ENCODE results near the gene SUSD1.

DNA sequence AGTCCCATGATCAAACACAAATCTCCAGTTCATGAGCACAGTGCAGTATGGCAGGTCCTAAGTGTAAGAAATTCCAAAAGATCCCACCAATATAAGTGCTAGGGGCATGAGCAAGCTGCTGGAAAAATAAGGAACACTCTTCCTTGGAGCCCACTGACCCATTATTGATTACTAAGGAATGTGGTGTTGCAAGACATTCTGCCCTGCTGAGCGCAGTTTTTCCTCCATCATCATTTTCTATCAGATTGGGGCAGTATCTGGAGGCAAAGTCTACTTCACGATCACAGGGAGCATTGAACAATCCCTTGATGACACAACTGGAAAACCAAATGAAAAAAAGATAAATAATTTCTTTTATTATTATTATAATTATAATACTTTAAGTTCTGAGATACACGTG lies 149.2 kb downstream of the SUSD1 start:
- TF ChIP-seq EGR1 (IDR thresholded peaks at IDR 0.05) (no peak), TAF1 (IDR thresholded peaks at IDR 0.05; ENCODE audit: low read depth) (no peak), CREB1 (IDR thresholded peaks at IDR 0.05; ENCODE audit: low read depth) (no peak), TCF12 (IDR thresholded peaks at IDR 0.05; ENCODE audit: low read depth) (no peak), FOXM1 (IDR thresholded peaks at IDR 0.05; ENCODE audit: borderline replicate concordance, low read depth) (no peak), RAD21 (IDR thresholded peaks at IDR 0.05; ENCODE audit: low read depth) (no peak), EP300 (IDR thresholded peaks at IDR 0.05; ENCODE audit: borderline replicate concordance) (no peak), TEAD4 (IDR thresholded peaks at IDR 0.05) (no peak), CEBPB (IDR thresholded peaks at IDR 0.05) (no peak)
- TF ChIP-seq, protein P1, sequence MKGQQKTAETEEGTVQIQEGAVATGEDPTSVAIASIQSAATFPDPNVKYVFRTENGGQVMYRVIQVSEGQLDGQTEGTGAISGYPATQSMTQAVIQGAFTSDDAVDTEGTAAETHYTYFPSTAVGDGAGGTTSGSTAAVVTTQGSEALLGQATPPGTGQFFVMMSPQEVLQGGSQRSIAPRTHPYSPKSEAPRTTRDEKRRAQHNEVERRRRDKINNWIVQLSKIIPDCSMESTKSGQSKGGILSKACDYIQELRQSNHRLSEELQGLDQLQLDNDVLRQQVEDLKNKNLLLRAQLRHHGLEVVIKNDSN (IDR thresholded peaks at IDR 0.05): no peak
- TF ChIP-seq, protein P2, sequence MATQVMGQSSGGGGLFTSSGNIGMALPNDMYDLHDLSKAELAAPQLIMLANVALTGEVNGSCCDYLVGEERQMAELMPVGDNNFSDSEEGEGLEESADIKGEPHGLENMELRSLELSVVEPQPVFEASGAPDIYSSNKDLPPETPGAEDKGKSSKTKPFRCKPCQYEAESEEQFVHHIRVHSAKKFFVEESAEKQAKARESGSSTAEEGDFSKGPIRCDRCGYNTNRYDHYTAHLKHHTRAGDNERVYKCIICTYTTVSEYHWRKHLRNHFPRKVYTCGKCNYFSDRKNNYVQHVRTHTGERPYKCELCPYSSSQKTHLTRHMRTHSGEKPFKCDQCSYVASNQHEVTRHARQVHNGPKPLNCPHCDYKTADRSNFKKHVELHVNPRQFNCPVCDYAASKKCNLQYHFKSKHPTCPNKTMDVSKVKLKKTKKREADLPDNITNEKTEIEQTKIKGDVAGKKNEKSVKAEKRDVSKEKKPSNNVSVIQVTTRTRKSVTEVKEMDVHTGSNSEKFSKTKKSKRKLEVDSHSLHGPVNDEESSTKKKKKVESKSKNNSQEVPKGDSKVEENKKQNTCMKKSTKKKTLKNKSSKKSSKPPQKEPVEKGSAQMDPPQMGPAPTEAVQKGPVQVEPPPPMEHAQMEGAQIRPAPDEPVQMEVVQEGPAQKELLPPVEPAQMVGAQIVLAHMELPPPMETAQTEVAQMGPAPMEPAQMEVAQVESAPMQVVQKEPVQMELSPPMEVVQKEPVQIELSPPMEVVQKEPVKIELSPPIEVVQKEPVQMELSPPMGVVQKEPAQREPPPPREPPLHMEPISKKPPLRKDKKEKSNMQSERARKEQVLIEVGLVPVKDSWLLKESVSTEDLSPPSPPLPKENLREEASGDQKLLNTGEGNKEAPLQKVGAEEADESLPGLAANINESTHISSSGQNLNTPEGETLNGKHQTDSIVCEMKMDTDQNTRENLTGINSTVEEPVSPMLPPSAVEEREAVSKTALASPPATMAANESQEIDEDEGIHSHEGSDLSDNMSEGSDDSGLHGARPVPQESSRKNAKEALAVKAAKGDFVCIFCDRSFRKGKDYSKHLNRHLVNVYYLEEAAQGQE (IDR thresholded peaks at IDR 0.05; ENCODE audit: low read depth): no peak
- TF ChIP-seq, protein P3, sequence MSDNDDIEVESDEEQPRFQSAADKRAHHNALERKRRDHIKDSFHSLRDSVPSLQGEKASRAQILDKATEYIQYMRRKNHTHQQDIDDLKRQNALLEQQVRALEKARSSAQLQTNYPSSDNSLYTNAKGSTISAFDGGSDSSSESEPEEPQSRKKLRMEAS (IDR thresholded peaks at IDR 0.05): no peak
